Measurements from ENCODE around the gene TGM3. TPM values are rescaled to one million over a fixed set of nuclear protein-coding genes. Genes with fewer than 3 reads are reported as not detected.

TGM3 gene
- total and polyA plus RNA-seq, 2 of the 4 experiments (the other 2 are of a cell fraction): not detected

- H2AFZ ChIP-seq (replicated peaks; ENCODE audit: low read length, poor library complexity): no peak overlapping the region
- CTCF ChIA-PET: no interaction called here
- no peak overlapping the region for H2BK20ac ChIP-seq (ENCODE audit: low read depth, low read length)
- no peak overlapping the region for H3K27ac ChIP-seq (ENCODE audit: insufficient read depth, low read length)
- H4K91ac ChIP-seq (ENCODE audit: insufficient read depth, low read depth, low read length): no peak overlapping the region
- DNase-seq: no peak
- in situ Hi-C loops (cut with MboI; ENCODE audit: low sequenced_read_pairs) (no loop called here), dilution Hi-C loops (cut with HindIII; ENCODE audit: low sequenced_read_pairs, unreplicated experiment) (no loop called here), intact Hi-C loops (cut with micrococcal nuclease) (no loop called here)
- no peak overlapping the region for H3K4me3 ChIP-seq (ENCODE audit: insufficient read depth, low read depth, low read length)
- H2BK5ac ChIP-seq (ENCODE audit: low read depth, low read length, poor library complexity, severe bottlenecking): no peak overlapping the region
- H3K9ac ChIP-seq (ENCODE audit: low read depth, low read length): no peak overlapping the region
- H2BK15ac ChIP-seq (ENCODE audit: low read depth, low read length): no peak overlapping the region
- no peak overlapping the region for H3K14ac ChIP-seq (replicated peaks; ENCODE audit: low read depth, low read length)
- H3K4ac ChIP-seq (ENCODE audit: low read depth, low read length): no peak overlapping the region
- H2BK120ac ChIP-seq (ENCODE audit: low read depth, low read length): no peak overlapping the region
- H3K36me3 ChIP-seq (ENCODE audit: control insufficient read depth, insufficient read depth, low read length): no peaks in the 10 kb centered on the region
- no peak overlapping the region for H3K23ac ChIP-seq (ENCODE audit: low read depth, low read length)
- H4K5ac ChIP-seq (ENCODE audit: low read depth, low read length): no peak overlapping the region
- no peak for ATAC-seq (ENCODE audit: low read depth)
- H3K9me3 ChIP-seq (ENCODE audit: control insufficient read depth, insufficient read depth, low read length): no peaks in the 10 kb centered on the region
- H3K79me1 ChIP-seq (ENCODE audit: low read depth in 1 of 2, low read length in 2 of 2): no peaks in the 10 kb centered on the region
- no TSS peak for BruUV-seq (replicated peaks)
- TF ChIP-seq USF2 (IDR thresholded peaks at IDR 0.05; ENCODE audit: low read depth, low read length): no peak
- TF ChIP-seq FOS (IDR thresholded peaks at IDR 0.05; ENCODE audit: low read depth, low read length): no peak
- no peak for TF ChIP-seq POLR2A (IDR thresholded peaks at IDR 0.05; ENCODE audit: low read depth, low read length)
- no peak for TF ChIP-seq RCOR1 (IDR thresholded peaks at IDR 0.05; ENCODE audit: insufficient replicate concordance, low read length)
- TF ChIP-seq CEBPB (IDR thresholded peaks at IDR 0.05; ENCODE audit: low read depth, low read length): no peak
- no peak for TF ChIP-seq SMC3 (IDR thresholded peaks at IDR 0.05; ENCODE audit: low read depth, low read length)
- no peak for TF ChIP-seq MXI1 (IDR thresholded peaks at IDR 0.05; ENCODE audit: borderline replicate concordance, low read depth, low read length)
- no peak for TF ChIP-seq MAFK (IDR thresholded peaks at IDR 0.05; ENCODE audit: low read depth, low read length)
- TF ChIP-seq RFX5 (IDR thresholded peaks at IDR 0.05; ENCODE audit: low read depth, low read length): no peak
- peaks cover 2% of the 10 kb centered on the region; the same call in 1 of the 2 replicates for H3K27me3 ChIP-seq (ENCODE audit: control insufficient read depth, insufficient read depth, low read length)
- no peak overlapping the region for H4K8ac ChIP-seq (ENCODE audit: low read depth in 2 of 2, low read length in 2 of 2)
- no peaks in the 10 kb centered on the region for H3K4me1 ChIP-seq (ENCODE audit: control insufficient read depth, insufficient read depth, low read length)
- 46% methylated on average over 2 of the region's 9 CpGs; no CpG with 5 or more reads in 1 of the 2 experiments for WGBS, 2 experiments (ENCODE audit: extremely low coverage in 2 of 2, insufficient read length in 1 of 2)
- no peak overlapping the region for H2AK5ac ChIP-seq (ENCODE audit: low read depth, low read length)
- no peaks in the 10 kb centered on the region for H4K20me1 ChIP-seq (ENCODE audit: insufficient read depth, low read length)
- no peak overlapping the region for H3K4me2 ChIP-seq (ENCODE audit: low read depth, low read length)
- no peak overlapping the region for H2AK9ac ChIP-seq (replicated peaks; ENCODE audit: low read depth, low read length, poor library complexity)
- no peaks in the 10 kb centered on the region for H3K9me1 ChIP-seq (ENCODE audit: insufficient read depth, low read length)
- H3K18ac ChIP-seq (ENCODE audit: low read depth, low read length): no peak overlapping the region
- no peak overlapping the region for H3K56ac ChIP-seq (ENCODE audit: extremely low read depth, insufficient read depth, low read length)
- POLR2A ChIA-PET (ENCODE audit: unreplicated experiment): no interaction called here
These were observed 9.7 kb downstream of the TGM3 start for GRCh38 chr20:2305479-2305878.
